AG04450 (cell line): ENCODE measurements around the gene ASPSCR1. TPM values are rescaled to one million over a fixed set of nuclear protein-coding genes. Genes with fewer than 3 reads are reported as not detected.
A peak's percentile ranks its signal among the peaks of the same experiment; 100 is the strongest.

ENCODE experiments used
- CTCF ChIA-PET: fragments of 300-600, 350-600 bp; formaldehyde crosslinking; extraction: SDS; loops from one replicate; lab custom pipeline; 2022; ENCODE audit warnings: antibody characterized with exemption, inconsistent platforms; lab: Charles Lee
- POLR2A ChIA-PET: fragments of 350-600 bp; formaldehyde crosslinking; extraction: SDS; loops from one replicate; lab custom pipeline; 2021; ENCODE audit warnings: antibody characterized with exemption, inconsistent platforms; lab: Yijun Ruan, JAX
- DNase-seq: peaks from one replicate; pipeline ENCODE4 v3.0.0-alpha.2; 2011; ENCODE audit warnings: low read depth, low spot score
- H3K27ac ChIP-seq: one replicate; pipeline ENCODE4 v1.5.1; 2012; ENCODE audit warnings: low read depth, low read length, control low read depth
- H3K27me3 ChIP-seq: one replicate; pipeline ENCODE4 v1.6.0; 2012; ENCODE audit warnings: low read length; ENCODE audit not compliant: control insufficient read depth, insufficient read depth
- H3K4me3 ChIP-seq: 2 replicates; pipeline ENCODE4 v1.5.1; 2011; ENCODE audit warnings: mild to moderate bottlenecking, low read depth, low read length, control low read depth
- H3K9me3 ChIP-seq: 2 replicates; pipeline ENCODE4 v1.5.1; 2012; ENCODE audit warnings: low read length; ENCODE audit not compliant: control insufficient read depth, insufficient read depth
- CTCF ChIP-seq: IDR thresholded peaks from 2 replicates; pipeline ENCODE4 v1.5.1; 2011; ENCODE audit warnings: low read depth, low read length, control low read depth, inconsistent platforms
- polyA plus RNA-seq: library from polyadenylated mRNA; depleted of rRNA; stranded (reverse); fragments of >200 nt; gene quantifications from 2 replicates; pipeline ENCODE4 v1.2.3, GENCODE V29; 2011

ASPSCR1 gene
- polyA plus RNA-seq, 1 experiment = 7.1 TPM

GRCh38 chr17:82062984-82063368 is 85.5 kb downstream of the ASPSCR1 start:
- CTCF ChIA-PET = no interaction called here
- POLR2A ChIA-PET = interaction anchor here (0.6 kb wide), 1 partner anchor 25 kb away, joined by 3 read pairs; the partner anchor contains the start of gene DCXR
- Histone ChIP-seq H3K9me3 (no peaks in the 10 kb centered on the region; the same call in 1 of the 2 replicates), H3K27me3 (no peaks in the 10 kb centered on the region), H3K4me3 (no peak overlapping the region), H3K27ac (no peak overlapping the region)
- no peak for DNase-seq
- TF ChIP-seq CTCF = no peak

- DNase-seq = no peak
- Histone ChIP-seq H3K27ac (no peak overlapping the region), H3K4me3 (no peak overlapping the region), H3K27me3 (no peaks in the 10 kb centered on the region), H3K9me3 (no peaks in the 10 kb centered on the region; the same call in 1 of the 2 replicates)
- no peak for TF ChIP-seq CTCF
- POLR2A ChIA-PET = no interaction called here
- CTCF ChIA-PET = no interaction called here
These were observed 86.3 kb downstream of the ASPSCR1 start for GRCh38 chr17:82063424-82064415.

- Histone ChIP-seq H3K9me3 (no peaks in the 10 kb centered on the region; the same call in 1 of the 2 replicates), H3K4me3 (peak overlapping the region; percentile 76), H3K27ac (no peak overlapping the region), H3K27me3 (no peaks in the 10 kb centered on the region)
- POLR2A ChIA-PET = interaction anchor here (0.7 to 1.1 kb wide), 3 partner anchors 9 to 34 kb away, joined by 3 to 5 read pairs (median 3); partner anchors contain the start of gene FASN
- TF ChIP-seq CTCF = no peak
- CTCF ChIA-PET = no interaction called here
- DNase-seq = no peak
These were observed 87.2 kb downstream of the ASPSCR1 start for GRCh38 chr17:82064433-82065192.

GRCh38 chr17:82065193-82065637 is 87.8 kb downstream of the ASPSCR1 start:
- CTCF ChIA-PET = no interaction called here
- POLR2A ChIA-PET = interaction anchor here (0.7 to 1.1 kb wide), 3 partner anchors 10 to 33 kb away, joined by 3 to 5 read pairs (median 3); partner anchors contain the start of gene FASN
- DNase-seq = no peak
- H3K27ac ChIP-seq = peak overlapping the region; percentile 11
- no peak for TF ChIP-seq CTCF
- no peaks in the 10 kb centered on the region for H3K27me3 ChIP-seq
- H3K4me3 ChIP-seq = peak overlapping the region; percentile 76
- no peaks in the 10 kb centered on the region; the same call in 1 of the 2 replicates for H3K9me3 ChIP-seq
